Fibroblast of mammary gland (primary cell): Measurements from ENCODE around the gene SLC22A6.

ENCODE experiments used
- DNase-seq: peaks from one replicate; pipeline ENCODE4 v3.0.0-alpha.2; 2010; ENCODE audit warnings: low read depth
- H3K4me3 ChIP-seq: 2 replicates; pipeline ENCODE4 v1.5.1; 2011; ENCODE audit warnings: low read depth, mild to moderate bottlenecking, low read length, moderate library complexity; ENCODE audit not compliant: control insufficient read depth
- TF ChIP-seq, protein P1 (sequence below): conservative IDR thresholded peaks from 2 replicates; pipeline ENCODE4 v1.5.1; 2011; ENCODE audit warnings: low read depth, low read length, inconsistent platforms; ENCODE audit not compliant: control insufficient read depth, insufficient read depth

Gene SLC22A6

DNA sequence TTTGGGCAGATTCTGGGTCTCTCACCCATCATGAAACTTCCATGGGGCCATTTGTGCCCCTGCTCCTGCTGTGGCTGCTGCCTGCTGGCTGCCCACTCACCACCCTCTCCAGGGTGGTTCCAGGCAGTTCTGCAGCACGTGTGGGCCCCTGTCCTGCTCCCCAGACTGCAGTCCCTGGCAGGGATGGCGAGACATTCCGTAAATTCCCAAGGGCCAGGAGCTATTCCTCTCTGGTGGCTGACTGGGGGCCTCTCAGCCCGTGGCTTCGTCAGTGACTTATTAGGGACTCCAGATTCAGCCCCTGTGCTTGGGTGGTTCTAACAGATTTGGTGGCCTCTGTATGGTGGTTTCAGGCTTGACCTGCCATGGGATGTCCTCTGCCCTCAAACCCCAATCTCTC lies 34.7 kb upstream of the SLC22A6 start:
- TF ChIP-seq, protein P1, sequence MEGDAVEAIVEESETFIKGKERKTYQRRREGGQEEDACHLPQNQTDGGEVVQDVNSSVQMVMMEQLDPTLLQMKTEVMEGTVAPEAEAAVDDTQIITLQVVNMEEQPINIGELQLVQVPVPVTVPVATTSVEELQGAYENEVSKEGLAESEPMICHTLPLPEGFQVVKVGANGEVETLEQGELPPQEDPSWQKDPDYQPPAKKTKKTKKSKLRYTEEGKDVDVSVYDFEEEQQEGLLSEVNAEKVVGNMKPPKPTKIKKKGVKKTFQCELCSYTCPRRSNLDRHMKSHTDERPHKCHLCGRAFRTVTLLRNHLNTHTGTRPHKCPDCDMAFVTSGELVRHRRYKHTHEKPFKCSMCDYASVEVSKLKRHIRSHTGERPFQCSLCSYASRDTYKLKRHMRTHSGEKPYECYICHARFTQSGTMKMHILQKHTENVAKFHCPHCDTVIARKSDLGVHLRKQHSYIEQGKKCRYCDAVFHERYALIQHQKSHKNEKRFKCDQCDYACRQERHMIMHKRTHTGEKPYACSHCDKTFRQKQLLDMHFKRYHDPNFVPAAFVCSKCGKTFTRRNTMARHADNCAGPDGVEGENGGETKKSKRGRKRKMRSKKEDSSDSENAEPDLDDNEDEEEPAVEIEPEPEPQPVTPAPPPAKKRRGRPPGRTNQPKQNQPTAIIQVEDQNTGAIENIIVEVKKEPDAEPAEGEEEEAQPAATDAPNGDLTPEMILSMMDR = no peak
- no peak overlapping the region for H3K4me3 ChIP-seq
- no peak for DNase-seq

DNA sequence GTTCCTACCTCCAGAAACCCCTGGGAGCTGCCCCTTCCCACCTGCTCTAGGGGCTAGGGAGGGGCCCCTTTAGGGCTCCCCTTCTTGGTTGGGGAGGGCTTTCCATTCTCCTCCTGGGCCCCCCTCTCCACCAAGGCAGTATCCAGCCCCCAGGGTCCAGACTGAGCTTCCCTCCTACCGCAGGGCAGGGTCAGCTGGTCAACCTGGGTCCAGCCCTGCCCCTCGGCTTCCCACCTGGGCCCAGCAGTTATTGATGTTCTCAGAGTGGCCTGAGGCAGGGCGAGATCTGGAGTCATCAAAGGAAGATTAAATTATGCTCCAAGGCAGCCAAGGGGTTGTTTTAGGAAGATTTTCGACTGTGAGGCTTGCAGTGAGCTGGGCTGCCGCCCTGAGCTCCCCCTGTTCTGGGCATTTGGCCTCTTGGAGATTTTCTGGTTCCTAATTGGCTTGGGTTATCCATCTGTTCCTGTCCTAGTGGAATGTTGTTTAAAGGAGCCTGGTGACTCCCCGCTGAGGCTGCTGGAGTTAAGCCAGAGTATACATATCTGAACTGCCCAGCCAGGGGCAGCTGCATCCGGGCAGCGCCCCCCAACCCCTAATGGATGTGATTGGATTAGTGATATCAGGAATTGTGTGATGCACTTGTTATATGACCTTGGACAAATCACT lies 32.7 kb upstream of the SLC22A6 start:
- no peak overlapping the region for H3K4me3 ChIP-seq
- TF ChIP-seq, protein P1 = no peak
- DNase-seq = no peak

DNA sequence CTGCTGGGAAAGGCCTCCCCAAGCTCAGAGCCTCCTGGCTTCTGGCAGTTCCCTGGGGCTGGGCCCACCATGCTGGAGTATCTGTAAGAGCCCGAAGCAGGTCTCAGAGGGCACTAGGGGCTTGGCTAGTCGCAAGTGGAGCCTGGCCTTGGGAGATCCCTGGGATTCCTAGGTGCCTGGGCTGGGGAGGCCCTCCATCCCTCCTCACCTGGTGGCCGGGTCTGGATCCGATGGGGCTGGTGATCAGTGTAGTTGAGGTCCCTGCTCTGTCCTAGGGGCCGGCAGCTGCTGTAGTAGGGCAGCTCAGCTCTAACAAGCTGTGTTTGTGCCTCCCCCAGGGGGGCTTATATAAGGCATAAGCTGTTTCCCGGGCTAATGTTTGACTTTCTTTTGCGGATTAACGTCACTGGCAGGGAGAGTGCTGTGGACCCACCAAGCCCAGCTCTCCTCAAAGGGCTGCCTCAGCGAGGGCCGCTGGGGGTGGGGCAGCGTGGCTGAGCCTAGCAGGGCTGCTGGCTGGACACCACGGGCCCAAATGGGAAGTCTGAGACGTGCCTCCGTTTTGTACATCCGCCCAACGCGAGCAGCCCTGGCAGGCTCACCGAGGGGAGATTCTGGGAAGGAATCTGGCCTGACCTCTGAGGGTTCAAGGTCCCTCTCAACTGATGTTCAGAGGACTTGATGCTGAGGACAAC lies 30.9 kb upstream of the SLC22A6 start, which contains the start of gene SLC22A8:
Gene SLC22A8, minus strand, starts transcription at position 321 of the 695 bp plus-strand sequence. CDS start 883 bp downstream, outside the sequence.
- DNase-seq = no peak
- TF ChIP-seq, protein P1 = no peak
- H3K4me3 ChIP-seq = no peak within 1 kb of the TSS

DNA sequence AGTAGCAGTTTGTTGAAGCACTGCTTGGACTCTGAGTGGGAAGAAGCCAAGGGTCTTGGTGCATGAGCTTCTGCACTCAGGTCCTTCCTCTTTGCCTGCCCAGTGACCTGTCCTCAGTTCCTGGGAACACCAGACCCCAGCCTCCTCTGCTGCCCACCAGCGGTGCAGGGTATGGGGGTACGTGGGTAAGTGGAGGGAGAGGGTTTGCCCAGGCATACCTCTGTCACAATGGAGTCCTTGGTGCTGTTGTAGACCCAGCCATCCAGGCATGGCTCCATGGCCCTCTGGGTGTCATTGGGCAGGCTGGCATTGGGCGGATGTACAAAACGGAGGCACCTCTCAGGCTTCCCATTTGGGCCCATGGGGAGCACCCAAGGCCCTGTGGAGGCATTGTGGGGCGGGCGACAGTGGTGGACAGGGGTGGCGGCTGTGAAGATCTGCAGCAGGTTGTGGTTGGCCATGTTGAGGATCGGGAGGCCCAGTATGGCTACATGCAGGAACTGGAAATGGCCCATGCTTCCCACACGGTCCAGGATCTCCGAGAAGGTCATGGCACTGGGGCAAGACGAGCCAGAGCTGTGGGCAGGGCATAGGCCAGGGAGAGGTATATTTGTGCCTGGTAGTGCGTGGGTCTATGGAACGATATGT lies 29.8 kb upstream of the SLC22A6 start:
- TF ChIP-seq, protein P1 = no peak
- no peak for DNase-seq
- H3K4me3 ChIP-seq = no peak overlapping the region

DNA sequence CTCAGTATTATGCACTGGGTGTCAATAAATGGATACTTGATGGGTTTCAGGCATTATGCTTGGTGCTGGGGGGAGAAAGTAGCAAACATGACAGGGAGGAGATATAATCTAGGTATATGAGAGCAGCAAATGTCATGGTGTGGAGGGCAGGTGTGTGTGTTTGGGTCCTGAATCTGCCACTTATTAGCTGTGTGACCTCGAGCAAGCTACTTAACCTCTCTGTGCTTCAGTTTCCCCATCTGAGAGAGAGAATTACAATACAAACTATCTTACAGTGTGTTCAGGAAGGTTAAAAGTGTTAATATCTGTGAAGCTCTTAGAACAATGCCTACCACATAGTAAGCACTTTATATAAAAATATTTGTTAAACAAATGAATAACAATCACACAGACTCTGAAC lies 28.1 kb upstream of the SLC22A6 start:
- DNase-seq = no peak
- no peak overlapping the region for H3K4me3 ChIP-seq
- TF ChIP-seq, protein P1 = no peak

DNA sequence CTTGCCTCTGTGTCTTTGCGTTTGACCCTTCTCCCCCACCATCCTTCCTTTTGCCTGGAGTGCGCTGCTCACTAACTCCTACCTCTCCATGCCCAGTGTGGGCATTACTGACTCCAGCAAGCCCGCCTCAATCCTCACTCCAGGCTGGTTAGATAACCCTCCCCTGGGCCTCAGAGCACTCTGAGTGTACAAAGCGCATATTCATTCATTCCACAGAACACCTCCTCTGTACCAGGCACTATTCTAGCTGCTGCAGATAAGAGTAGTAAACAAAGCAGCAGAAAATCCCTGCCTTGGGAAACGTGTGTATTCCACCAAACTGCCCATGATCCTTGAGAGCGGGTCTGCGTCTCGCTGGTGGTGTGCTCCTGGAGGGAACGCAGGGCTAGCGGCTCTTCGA lies 27.7 kb upstream of the SLC22A6 start:
- no peak overlapping the region for H3K4me3 ChIP-seq
- TF ChIP-seq, protein P1 = no peak
- no peak for DNase-seq
